ENCODE results near the gene APEX2. TPM values are rescaled to one million over a fixed set of nuclear protein-coding genes. Genes with fewer than 3 reads are reported as not detected.

The APEX2 gene
- total RNA-seq, 6 experiments from 2014 or later = 4.9 to 12.5 (median 8.6) TPM

DNA sequence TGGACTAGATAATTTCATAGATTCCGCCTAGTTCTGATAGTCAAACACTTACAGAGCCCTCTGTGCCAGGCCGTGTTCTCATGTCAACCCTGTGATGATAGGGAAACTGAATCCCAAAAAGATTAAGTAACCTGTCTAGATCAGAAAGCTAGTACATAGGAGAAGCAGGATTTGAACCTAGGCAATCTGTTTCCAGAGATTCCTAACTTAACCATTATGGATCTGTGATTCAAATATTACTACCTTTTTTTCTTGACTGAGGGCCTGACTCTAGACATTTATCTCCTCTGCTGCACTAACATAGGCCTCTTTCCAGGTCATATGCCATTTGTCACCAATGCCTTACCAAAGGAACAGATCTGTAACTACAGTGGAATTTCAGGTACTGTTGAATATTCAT lies 29.1 kb downstream of the APEX2 start:
- DNase-seq (no peak), ATAC-seq (no peak)
- no peak overlapping the region for H3K4me3 ChIP-seq
- H3K9me3 ChIP-seq = no peaks in the 10 kb centered on the region
- no peak overlapping the region for H3K27ac ChIP-seq
- intact Hi-C loops (cut with DNase I) = no loop called here
- H3K36me3 ChIP-seq = no peaks in the 10 kb centered on the region
- TF ChIP-seq, protein P1, sequence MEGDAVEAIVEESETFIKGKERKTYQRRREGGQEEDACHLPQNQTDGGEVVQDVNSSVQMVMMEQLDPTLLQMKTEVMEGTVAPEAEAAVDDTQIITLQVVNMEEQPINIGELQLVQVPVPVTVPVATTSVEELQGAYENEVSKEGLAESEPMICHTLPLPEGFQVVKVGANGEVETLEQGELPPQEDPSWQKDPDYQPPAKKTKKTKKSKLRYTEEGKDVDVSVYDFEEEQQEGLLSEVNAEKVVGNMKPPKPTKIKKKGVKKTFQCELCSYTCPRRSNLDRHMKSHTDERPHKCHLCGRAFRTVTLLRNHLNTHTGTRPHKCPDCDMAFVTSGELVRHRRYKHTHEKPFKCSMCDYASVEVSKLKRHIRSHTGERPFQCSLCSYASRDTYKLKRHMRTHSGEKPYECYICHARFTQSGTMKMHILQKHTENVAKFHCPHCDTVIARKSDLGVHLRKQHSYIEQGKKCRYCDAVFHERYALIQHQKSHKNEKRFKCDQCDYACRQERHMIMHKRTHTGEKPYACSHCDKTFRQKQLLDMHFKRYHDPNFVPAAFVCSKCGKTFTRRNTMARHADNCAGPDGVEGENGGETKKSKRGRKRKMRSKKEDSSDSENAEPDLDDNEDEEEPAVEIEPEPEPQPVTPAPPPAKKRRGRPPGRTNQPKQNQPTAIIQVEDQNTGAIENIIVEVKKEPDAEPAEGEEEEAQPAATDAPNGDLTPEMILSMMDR (IDR thresholded peaks at IDR 0.05) = no peak
- TF ChIP-seq POLR2A (IDR thresholded peaks at IDR 0.05) = no peak
- 49% methylated on average over 2 of the region's 2 CpGs for WGBS (ENCODE audit: insufficient coverage, low coverage, low lambda C conversion rate, missing lambda C conversion rate)
- no peaks in the 10 kb centered on the region for H3K27me3 ChIP-seq
- H3K4me1 ChIP-seq = peaks cover 0 to 9% (median 0%) of the 10 kb centered on the region in 4 donors

DNA sequence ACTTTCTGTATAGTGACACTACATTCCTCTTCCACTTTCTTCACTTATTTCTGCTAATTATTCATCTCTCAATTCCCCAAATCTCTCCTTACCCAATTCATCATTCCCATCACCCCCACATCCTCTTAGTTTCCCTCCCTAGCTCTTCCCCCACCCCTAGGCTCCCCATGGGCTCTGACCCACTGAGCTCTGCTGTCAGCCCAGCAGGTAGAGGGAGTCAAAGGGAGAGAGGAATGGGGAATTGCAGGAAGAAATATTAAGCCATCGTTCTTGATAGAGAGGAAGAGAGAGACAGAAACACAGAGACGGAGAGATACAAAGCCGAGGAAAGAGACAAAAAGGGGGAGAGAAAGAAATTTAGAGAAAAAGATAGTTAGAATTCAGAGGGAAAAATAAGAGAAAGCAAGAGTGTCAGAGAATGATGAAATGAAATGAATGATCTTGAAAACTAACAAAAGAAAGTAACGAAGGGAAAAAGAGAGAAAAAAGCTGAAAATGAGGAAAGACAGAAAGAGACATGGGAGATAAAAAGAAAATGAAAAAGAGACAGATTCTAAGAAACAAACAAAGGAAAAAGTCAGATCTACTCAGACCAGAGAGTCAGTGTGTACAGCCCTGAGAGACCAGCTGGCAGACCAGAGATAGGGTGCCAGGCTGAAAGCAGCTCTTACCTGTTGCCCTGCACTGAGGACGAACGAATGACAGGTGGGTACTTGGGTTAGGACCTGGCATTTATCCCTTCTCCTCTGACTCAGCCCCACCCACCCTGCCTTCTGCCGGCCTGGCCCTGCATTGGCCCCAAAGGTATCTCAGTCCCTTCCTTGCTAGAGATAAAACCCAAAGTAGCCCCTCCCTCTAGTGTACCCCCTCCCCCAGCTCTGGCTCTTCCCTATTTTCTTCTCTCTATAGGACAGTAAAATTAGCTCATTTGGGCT lies 30.4 kb downstream of the APEX2 start, which contains the start of gene ALAS2:
Gene ALAS2, minus strand, starts transcription at position 707 of the 935 bp plus-strand sequence. CDS start 4,977 bp downstream, outside the sequence.
- H3K27ac ChIP-seq = no peak within 1 kb of the TSS
- no peak within 1 kb of the TSS for H3K4me3 ChIP-seq
- TF ChIP-seq, protein P1 (IDR thresholded peaks at IDR 0.05) = no peak
- TF ChIP-seq POLR2A (IDR thresholded peaks at IDR 0.05) = no peak
- no peaks in the 10 kb centered on the region for H3K27me3 ChIP-seq
- intact Hi-C loops (cut with DNase I) = no loop called here
- no peak for ATAC-seq
- H3K36me3 ChIP-seq = no peaks in the 10 kb centered on the region
- H3K9me3 ChIP-seq = no peaks in the 10 kb centered on the region
- WGBS (ENCODE audit: insufficient coverage, low coverage, low lambda C conversion rate, missing lambda C conversion rate) = 54% methylated on average over 7 of the region's 7 CpGs
- no peak for DNase-seq
- peaks cover 0 to 9% (median 0%) of the 10 kb centered on the region in 4 donors for H3K4me1 ChIP-seq

DNA sequence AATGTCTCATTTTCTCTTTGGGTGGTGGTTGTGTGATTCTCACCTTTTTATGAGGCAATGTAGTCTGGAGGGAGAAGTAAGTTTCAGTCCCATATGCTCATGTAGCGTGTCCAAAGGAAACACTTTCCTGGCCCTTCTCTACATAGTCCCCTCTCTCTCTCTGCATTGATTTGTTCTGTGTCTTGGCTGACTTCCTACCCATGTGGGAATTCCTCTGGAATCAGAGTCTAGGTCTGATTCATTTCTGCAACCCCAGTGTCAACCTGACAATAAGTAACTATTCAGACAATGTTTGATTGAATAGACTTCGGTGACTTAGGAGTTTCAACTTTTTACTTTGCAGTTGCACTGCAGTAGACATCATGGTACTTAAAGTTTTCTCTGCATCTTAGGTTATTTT lies 33.3 kb downstream of the APEX2 start:
- TF ChIP-seq, protein P1 (IDR thresholded peaks at IDR 0.05) = no peak
- Histone ChIP-seq H3K27ac (no peak overlapping the region), H3K4me3 (no peak overlapping the region), H3K27me3 (peaks cover 0 to 2% of the 10 kb centered on the region in 2 donors), H3K36me3 (no peaks in the 10 kb centered on the region), H3K9me3 (no peaks in the 10 kb centered on the region), H3K4me1 (peaks cover 0 to 9% (median 0%) of the 10 kb centered on the region in 4 donors)
- 41% methylated on average over 2 of the region's 2 CpGs for WGBS (ENCODE audit: insufficient coverage, low coverage, low lambda C conversion rate, missing lambda C conversion rate)
- intact Hi-C loops (cut with DNase I) = no loop called here
- peak; percentile 72 to 90 (median 86) for ATAC-seq
- DNase-seq = no peak

DNA sequence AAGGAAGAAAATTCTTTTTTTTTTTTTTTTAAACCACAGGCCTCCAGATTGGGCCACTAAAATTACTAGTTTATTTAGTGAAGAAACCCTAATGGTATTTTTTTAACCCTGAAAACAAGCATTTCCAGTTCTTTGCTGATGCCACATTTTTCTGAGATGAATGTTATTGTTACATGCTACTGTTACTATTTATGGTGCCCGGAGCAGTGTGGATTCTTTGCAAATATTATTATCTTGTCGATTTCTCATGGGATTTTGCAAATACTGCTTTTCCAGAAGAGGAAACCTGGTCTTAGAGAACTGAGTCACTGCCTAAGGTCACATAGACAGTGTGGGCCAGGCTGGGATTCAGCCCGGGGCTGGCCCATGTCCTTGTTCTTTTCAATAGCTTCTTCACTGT lies 39.3 kb downstream of the APEX2 start:
- Histone ChIP-seq H3K9me3 (no peaks in the 10 kb centered on the region), H3K4me3 (no peak overlapping the region), H3K4me1 (no peaks in the 10 kb centered on the region), H3K36me3 (no peaks in the 10 kb centered on the region), H3K27ac (no peak overlapping the region), H3K27me3 (peaks cover 0 to 7% of the 10 kb centered on the region in 2 donors)
- DNase-seq (no peak), ATAC-seq (no peak)
- TF ChIP-seq POLR2A (IDR thresholded peaks at IDR 0.05) = no peak
- TF ChIP-seq, protein P1 (IDR thresholded peaks at IDR 0.05) = no peak
- 66% methylated on average over 3 of the region's 3 CpGs for WGBS (ENCODE audit: insufficient coverage, low coverage, low lambda C conversion rate, missing lambda C conversion rate)
- intact Hi-C loops (cut with DNase I) = no loop called here
